ENCODE results near the gene SVOPL. TPM values are rescaled to one million over a fixed set of nuclear protein-coding genes. Genes with fewer than 3 reads are reported as not detected.

SVOPL gene, protein sequence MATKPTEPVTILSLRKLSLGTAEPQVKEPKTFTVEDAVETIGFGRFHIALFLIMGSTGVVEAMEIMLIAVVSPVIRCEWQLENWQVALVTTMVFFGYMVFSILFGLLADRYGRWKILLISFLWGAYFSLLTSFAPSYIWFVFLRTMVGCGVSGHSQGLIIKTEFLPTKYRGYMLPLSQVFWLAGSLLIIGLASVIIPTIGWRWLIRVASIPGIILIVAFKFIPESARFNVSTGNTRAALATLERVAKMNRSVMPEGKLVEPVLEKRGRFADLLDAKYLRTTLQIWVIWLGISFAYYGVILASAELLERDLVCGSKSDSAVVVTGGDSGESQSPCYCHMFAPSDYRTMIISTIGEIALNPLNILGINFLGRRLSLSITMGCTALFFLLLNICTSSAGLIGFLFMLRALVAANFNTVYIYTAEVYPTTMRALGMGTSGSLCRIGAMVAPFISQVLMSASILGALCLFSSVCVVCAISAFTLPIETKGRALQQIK
- polyA plus RNA-seq (2013): 1.1 and 1.4 TPM in 2 replicates

DNA sequence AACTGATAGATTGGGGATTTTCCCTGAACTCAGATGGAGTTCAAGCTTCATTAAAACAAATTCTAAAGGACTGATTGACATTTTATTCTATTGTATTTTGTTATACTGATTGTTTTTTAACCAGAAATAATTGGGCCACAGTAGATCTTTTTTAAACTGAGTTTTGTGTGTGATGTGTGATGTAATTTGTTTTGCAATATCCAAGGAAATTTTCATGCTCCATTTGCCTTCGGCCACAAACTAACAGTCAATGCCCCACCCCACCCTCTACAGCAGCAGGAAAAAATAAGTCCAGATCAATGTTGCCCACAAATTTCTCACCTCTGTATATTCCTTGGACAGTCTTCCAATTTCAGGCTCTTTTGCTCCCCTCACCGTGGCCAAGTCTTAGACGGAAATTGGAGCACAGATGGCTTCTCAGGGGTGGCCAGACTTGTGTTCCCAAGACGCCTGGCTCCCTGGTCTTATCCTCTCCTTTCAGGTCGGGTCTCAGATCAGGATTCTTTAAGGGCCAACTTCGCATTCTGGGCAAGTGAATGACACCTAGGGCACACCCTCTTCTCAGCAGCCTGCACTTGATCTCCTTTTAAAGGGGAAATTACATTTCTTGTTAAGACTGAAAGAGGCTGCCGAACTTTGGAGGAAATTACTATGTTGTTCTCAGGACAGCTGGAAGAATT, at the start of gene SVOPL:
Gene SVOPL, minus strand, starts transcription at position 506 of the 680 bp plus-strand sequence. CDS start 22,317 bp downstream, outside the sequence.
- Histone ChIP-seq H3K79me2 (ENCODE audit: control insufficient read depth, insufficient read depth, low read length, poor library complexity) (no peaks in the 10 kb centered on the region), H3K9me3 (ENCODE audit: insufficient read depth, low read depth, low read length) (no peaks in the 10 kb centered on the region), H3K18ac (ENCODE audit: low read length) (no peak within 1 kb of the TSS), H3K4me1 (ENCODE audit: control insufficient read depth in 1 of 2, insufficient read depth in 2 of 2, low read length in 2 of 2) (no peaks in the 10 kb centered on the region), H3K27ac (ENCODE audit: low read depth, low read length) (no peak within 1 kb of the TSS), H2BK5ac (ENCODE audit: low read depth, low read length, poor library complexity) (no peak within 1 kb of the TSS), H4K91ac (ENCODE audit: low read depth, low read length) (no peak within 1 kb of the TSS), H3K23ac (ENCODE audit: low read length) (no peak within 1 kb of the TSS), H2BK12ac (ENCODE audit: low read length) (no peak within 1 kb of the TSS), H2AK5ac (ENCODE audit: low read length) (no peak within 1 kb of the TSS), H3K36me3 (ENCODE audit: control insufficient read depth in 1 of 2, insufficient read depth in 2 of 2, low read length in 2 of 2) (no peaks in the 10 kb centered on the region), H3K27me3 (ENCODE audit: insufficient read depth, low read length) (no peaks in the 10 kb centered on the region), H3K9ac (ENCODE audit: low read length) (no peak within 1 kb of the TSS), H3K4me2 (ENCODE audit: low read length) (no peak within 1 kb of the TSS), H2BK120ac (ENCODE audit: insufficient read depth, low read length, poor library complexity) (no peak within 1 kb of the TSS), H3K14ac (ENCODE audit: low read length) (no peak within 1 kb of the TSS), H2AFZ (ENCODE audit: insufficient read depth, low read length, poor library complexity) (no peak within 1 kb of the TSS), H4K8ac (ENCODE audit: low read depth, low read length) (no peak within 1 kb of the TSS), H3K4me3 (ENCODE audit: low read depth, low read length) (no peak within 1 kb of the TSS), H4K12ac (ENCODE audit: low read depth, low read length) (no peak within 1 kb of the TSS), H3K79me1 (ENCODE audit: low read length) (no peaks in the 10 kb centered on the region), H3K4ac (ENCODE audit: low read depth, low read length) (no peak within 1 kb of the TSS)
- WGBS (ENCODE audit: extremely low coverage, insufficient coverage, insufficient read length): no CpG with 5 or more reads among the region's 7 CpGs
- DNase-seq: no peak

- Histone ChIP-seq H4K91ac (ENCODE audit: low read depth, low read length) (no peak overlapping the region), H2BK120ac (ENCODE audit: insufficient read depth, low read length, poor library complexity) (no peak overlapping the region), H3K4ac (ENCODE audit: low read depth, low read length) (no peak overlapping the region), H3K79me2 (ENCODE audit: control insufficient read depth, insufficient read depth, low read length, poor library complexity) (no peaks in the 10 kb centered on the region), H2AFZ (ENCODE audit: insufficient read depth, low read length, poor library complexity) (no peak overlapping the region), H2BK12ac (ENCODE audit: low read length) (no peak overlapping the region), H3K4me3 (ENCODE audit: low read depth, low read length) (no peak overlapping the region), H3K4me2 (ENCODE audit: low read length) (no peak overlapping the region), H3K79me1 (ENCODE audit: low read length) (peaks cover 2% of the 10 kb centered on the region), H3K9me3 (ENCODE audit: insufficient read depth, low read depth, low read length) (peaks cover 2% of the 10 kb centered on the region), H3K23ac (ENCODE audit: low read length) (no peak overlapping the region), H3K18ac (ENCODE audit: low read length) (no peak overlapping the region), H2BK5ac (ENCODE audit: low read depth, low read length, poor library complexity) (no peak overlapping the region), H2AK5ac (ENCODE audit: low read length) (no peak overlapping the region), H3K14ac (ENCODE audit: low read length) (no peak overlapping the region), H3K36me3 (ENCODE audit: control insufficient read depth in 1 of 2, insufficient read depth in 2 of 2, low read length in 2 of 2) (no peaks in the 10 kb centered on the region), H4K8ac (ENCODE audit: low read depth, low read length) (no peak overlapping the region), H4K12ac (ENCODE audit: low read depth, low read length) (no peak overlapping the region), H3K27ac (ENCODE audit: low read depth, low read length) (no peak overlapping the region), H3K9ac (ENCODE audit: low read length) (no peak overlapping the region), H3K4me1 (ENCODE audit: control insufficient read depth in 1 of 2, insufficient read depth in 2 of 2, low read length in 2 of 2) (peaks cover 11 to 12% of the 10 kb centered on the region in 2 experiments), H3K27me3 (ENCODE audit: insufficient read depth, low read length) (no peaks in the 10 kb centered on the region)
- no peak for DNase-seq
- no CpG with 5 or more reads among the region's 15 CpGs for WGBS (ENCODE audit: extremely low coverage, insufficient coverage, insufficient read length)
These were observed 49.3 kb upstream of the SVOPL start for GRCh38 chr7:138750473-138750872.

DNA sequence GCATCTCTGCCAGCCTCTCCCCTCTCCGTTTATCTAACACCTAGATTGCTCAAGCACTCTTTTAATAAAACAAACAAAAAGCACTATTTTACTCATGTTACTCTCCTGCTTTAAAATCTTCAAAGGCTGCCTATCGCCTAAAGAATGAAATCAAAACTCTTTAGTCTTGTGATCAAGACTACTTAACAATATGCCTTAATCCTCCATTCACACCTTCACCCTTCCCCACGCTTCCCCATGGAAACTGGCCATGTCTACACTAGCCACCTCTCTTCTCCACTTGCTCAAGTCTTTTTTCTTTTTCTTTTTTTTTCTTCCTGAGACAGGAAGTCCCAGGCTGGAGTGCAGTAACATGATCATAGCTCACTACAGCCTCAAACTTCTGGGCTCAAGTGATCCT, 48.8 kb upstream of the SVOPL start:
- no peak overlapping the region for H4K8ac ChIP-seq (ENCODE audit: low read depth, low read length)
- peaks cover 6 to 8% of the 10 kb centered on the region in 2 experiments for H3K4me1 ChIP-seq (ENCODE audit: control insufficient read depth in 1 of 2, insufficient read depth in 2 of 2, low read length in 2 of 2)
- no peak overlapping the region for H3K9ac ChIP-seq (ENCODE audit: low read length)
- H3K79me1 ChIP-seq (ENCODE audit: low read length): no peaks in the 10 kb centered on the region
- H4K12ac ChIP-seq (ENCODE audit: low read depth, low read length): no peak overlapping the region
- peaks cover 2% of the 10 kb centered on the region for H3K9me3 ChIP-seq (ENCODE audit: insufficient read depth, low read depth, low read length)
- no peak overlapping the region for H4K91ac ChIP-seq (ENCODE audit: low read depth, low read length)
- H3K27me3 ChIP-seq (ENCODE audit: insufficient read depth, low read length): no peaks in the 10 kb centered on the region
- H3K4me3 ChIP-seq (ENCODE audit: low read depth, low read length): no peak overlapping the region
- no peak overlapping the region for H3K23ac ChIP-seq (ENCODE audit: low read length)
- H2AK5ac ChIP-seq (ENCODE audit: low read length): no peak overlapping the region
- no CpG with 5 or more reads among the region's 3 CpGs for WGBS (ENCODE audit: extremely low coverage, insufficient coverage, insufficient read length)
- no peak overlapping the region for H3K18ac ChIP-seq (ENCODE audit: low read length)
- H3K4ac ChIP-seq (ENCODE audit: low read depth, low read length): no peak overlapping the region
- H3K36me3 ChIP-seq (ENCODE audit: control insufficient read depth in 1 of 2, insufficient read depth in 2 of 2, low read length in 2 of 2): no peaks in the 10 kb centered on the region
- no peak for DNase-seq
- H2BK12ac ChIP-seq (ENCODE audit: low read length): no peak overlapping the region
- H3K27ac ChIP-seq (ENCODE audit: low read depth, low read length): no peak overlapping the region
- no peaks in the 10 kb centered on the region for H3K79me2 ChIP-seq (ENCODE audit: control insufficient read depth, insufficient read depth, low read length, poor library complexity)
- H3K4me2 ChIP-seq (ENCODE audit: low read length): no peak overlapping the region
- no peak overlapping the region for H2BK5ac ChIP-seq (ENCODE audit: low read depth, low read length, poor library complexity)
- H2BK120ac ChIP-seq (ENCODE audit: insufficient read depth, low read length, poor library complexity): no peak overlapping the region
- H3K14ac ChIP-seq (ENCODE audit: low read length): no peak overlapping the region
- H2AFZ ChIP-seq (ENCODE audit: insufficient read depth, low read length, poor library complexity): no peak overlapping the region

DNA sequence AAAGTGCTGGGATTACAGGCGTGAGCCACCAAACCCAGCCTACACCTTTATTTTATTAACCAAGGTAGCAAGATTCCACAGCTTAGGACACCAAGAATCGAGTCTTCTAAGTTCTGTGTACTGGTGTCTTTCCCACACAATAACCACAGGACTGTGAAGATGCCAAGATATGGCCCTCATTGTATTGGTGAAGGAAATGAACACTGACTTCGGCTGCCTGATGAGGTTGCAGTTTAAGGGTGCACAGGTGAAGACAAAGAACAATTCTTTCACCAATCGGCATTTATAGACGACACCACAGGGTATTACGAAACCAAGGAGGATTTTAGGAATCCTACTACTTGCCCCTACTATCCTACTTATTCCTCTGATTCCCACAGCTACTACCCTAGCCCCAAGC, 47.5 kb upstream of the SVOPL start:
- no peak overlapping the region for H3K27ac ChIP-seq (ENCODE audit: low read depth, low read length)
- no peak overlapping the region for H4K91ac ChIP-seq (ENCODE audit: low read depth, low read length)
- H3K4ac ChIP-seq (ENCODE audit: low read depth, low read length): no peak overlapping the region
- no CpG with 5 or more reads among the region's 6 CpGs for WGBS (ENCODE audit: extremely low coverage, insufficient coverage, insufficient read length)
- no peaks in the 10 kb centered on the region for H3K79me2 ChIP-seq (ENCODE audit: control insufficient read depth, insufficient read depth, low read length, poor library complexity)
- no peak for DNase-seq
- H3K23ac ChIP-seq (ENCODE audit: low read length): no peak overlapping the region
- H3K9me3 ChIP-seq (ENCODE audit: insufficient read depth, low read depth, low read length): peaks cover 2% of the 10 kb centered on the region
- no peaks in the 10 kb centered on the region for H3K79me1 ChIP-seq (ENCODE audit: low read length)
- peaks cover 4 to 6% of the 10 kb centered on the region in 2 experiments for H3K4me1 ChIP-seq (ENCODE audit: control insufficient read depth in 1 of 2, insufficient read depth in 2 of 2, low read length in 2 of 2)
- no peaks in the 10 kb centered on the region for H3K27me3 ChIP-seq (ENCODE audit: insufficient read depth, low read length)
- no peak overlapping the region for H4K8ac ChIP-seq (ENCODE audit: low read depth, low read length)
- H3K18ac ChIP-seq (ENCODE audit: low read length): no peak overlapping the region
- no peak overlapping the region for H2BK5ac ChIP-seq (ENCODE audit: low read depth, low read length, poor library complexity)
- no peak overlapping the region for H3K9ac ChIP-seq (ENCODE audit: low read length)
- H3K4me3 ChIP-seq (ENCODE audit: low read depth, low read length): no peak overlapping the region
- no peak overlapping the region for H3K4me2 ChIP-seq (ENCODE audit: low read length)
- H2AK5ac ChIP-seq (ENCODE audit: low read length): no peak overlapping the region
- H2BK120ac ChIP-seq (ENCODE audit: insufficient read depth, low read length, poor library complexity): no peak overlapping the region
- H2AFZ ChIP-seq (ENCODE audit: insufficient read depth, low read length, poor library complexity): no peak overlapping the region
- H3K36me3 ChIP-seq (ENCODE audit: control insufficient read depth in 1 of 2, insufficient read depth in 2 of 2, low read length in 2 of 2): no peaks in the 10 kb centered on the region
- no peak overlapping the region for H2BK12ac ChIP-seq (ENCODE audit: low read length)
- no peak overlapping the region for H4K12ac ChIP-seq (ENCODE audit: low read depth, low read length)
- no peak overlapping the region for H3K14ac ChIP-seq (ENCODE audit: low read length)

All from trophoblast cell (in vitro differentiated cells and primary cell).